Mesendoderm (in vitro differentiated cells): ENCODE results near the gene PRPSAP2.

Experiments
- DNase-seq: peaks from one replicate; pipeline ENCODE4 v3.0.0; 2013
- H2AK5ac ChIP-seq: 2 replicates; pipeline ENCODE4 v1.6.1; 2013; ENCODE audit warnings: low read length, inconsistent platforms
- H2BK120ac ChIP-seq: 2 replicates; pipeline ENCODE4 v1.6.1; 2013; ENCODE audit warnings: low read depth, mild to moderate bottlenecking, low read length, moderate library complexity, mixed read lengths
- H2BK15ac ChIP-seq: replicated peaks from 2 replicates; pipeline ENCODE4 v1.6.1; 2013; ENCODE audit warnings: low read depth, mild to moderate bottlenecking, moderate library complexity
- H2BK5ac ChIP-seq: 2 replicates; pipeline ENCODE4 v1.6.1; 2013; ENCODE audit warnings: low read length, inconsistent platforms
- H3K18ac ChIP-seq: 2 replicates; pipeline ENCODE4 v1.6.1; 2013; ENCODE audit warnings: mild to moderate bottlenecking, low read length, mixed read lengths
- H3K23ac ChIP-seq: one replicate; pipeline ENCODE4 v1.6.1; 2013; ENCODE audit warnings: low read length
- H3K27ac ChIP-seq: 2 replicates; pipeline ENCODE4 v1.5.1; 2013; ENCODE audit warnings: low read depth, mild to moderate bottlenecking, inconsistent platforms, low read length, moderate library complexity
- H3K27me3 ChIP-seq: 2 replicates; pipeline ENCODE4 v1.6.1; 2013; ENCODE audit warnings: low read length, control low read depth, mild to moderate bottlenecking, inconsistent platforms; ENCODE audit not compliant: insufficient read depth, poor library complexity
- H3K36me3 ChIP-seq: 2 replicates; pipeline ENCODE4 v1.6.1; 2013; ENCODE audit warnings: low read length, inconsistent platforms; ENCODE audit not compliant: control insufficient read depth, insufficient read depth
- H3K4ac ChIP-seq: one replicate; pipeline ENCODE4 v1.6.1; 2013; ENCODE audit warnings: low read depth, mild to moderate bottlenecking, low read length, moderate library complexity
- H3K4me1 ChIP-seq: 2 replicates; pipeline ENCODE4 v1.6.1; 2013; ENCODE audit warnings: low read depth, low read length, inconsistent platforms; ENCODE audit not compliant: control insufficient read depth
- H3K4me2 ChIP-seq: 2 replicates; pipeline ENCODE4 v1.6.1; 2013; ENCODE audit warnings: low read length
- H3K4me3 ChIP-seq: 2 replicates; pipeline ENCODE4 v1.5.1; 2013; ENCODE audit warnings: mild to moderate bottlenecking, low read length
- H3K56ac ChIP-seq: one replicate; pipeline ENCODE4 v1.6.1; 2013; ENCODE audit warnings: low read length
- H3K79me1 ChIP-seq: 2 replicates; pipeline ENCODE4 v1.6.1; 2013; ENCODE audit warnings: low read length, inconsistent platforms
- H3K79me2 ChIP-seq: 2 replicates; pipeline ENCODE4 v1.6.1; 2013; ENCODE audit warnings: mild to moderate bottlenecking, low read length; ENCODE audit not compliant: control insufficient read depth, insufficient read depth
- H3K9ac ChIP-seq: 2 replicates; pipeline ENCODE4 v1.6.1; 2013; ENCODE audit warnings: low read length, inconsistent platforms
- H4K5ac ChIP-seq: one replicate; pipeline ENCODE4 v1.6.1; 2013; ENCODE audit warnings: low read length
- H4K8ac ChIP-seq: one replicate; pipeline ENCODE4 v1.6.1; 2013; ENCODE audit warnings: low read depth, mild to moderate bottlenecking, control low read depth, low read length, moderate library complexity
- WGBS: extraction: QIAGEN DNeasy Blood & Tissue Kit; methylation state at CpG from one replicate; pipeline ENCODE4 v1.1.7; 2013; ENCODE audit warnings: low lambda C conversion rate, missing lambda C conversion rate; ENCODE audit not compliant: insufficient coverage; ENCODE audit errors: extremely low coverage; 5-methylcytosine and 5-hydroxymethylcytosine counted together

Gene PRPSAP2

GRCh38 chr17:18916816-18917500 lies 59.0 kb downstream of the PRPSAP2 start:
- H4K5ac ChIP-seq: no peak overlapping the region
- no peak for DNase-seq
- H2BK120ac ChIP-seq: no peak overlapping the region
- no peak overlapping the region for H3K18ac ChIP-seq
- no peaks in the 10 kb centered on the region for H3K4me1 ChIP-seq
- no peak overlapping the region for H3K9ac ChIP-seq
- no peak overlapping the region for H2BK15ac ChIP-seq
- no peak overlapping the region for H3K4me3 ChIP-seq
- no peak overlapping the region for H3K27ac ChIP-seq
- H4K8ac ChIP-seq: no peak overlapping the region
- no peak overlapping the region for H3K4ac ChIP-seq
- no peak overlapping the region for H3K23ac ChIP-seq
- no peaks in the 10 kb centered on the region for H3K79me2 ChIP-seq
- H3K4me2 ChIP-seq: no peak overlapping the region
- peaks cover 8% of the 10 kb centered on the region for H3K36me3 ChIP-seq
- no peak overlapping the region for H2BK5ac ChIP-seq
- H3K27me3 ChIP-seq: no peaks in the 10 kb centered on the region
- peaks cover 2% of the 10 kb centered on the region for H3K79me1 ChIP-seq
- no peak overlapping the region for H3K56ac ChIP-seq
- WGBS: no CpG with 5 or more reads among the region's 5 CpGs
- no peak overlapping the region for H2AK5ac ChIP-seq

GRCh38 chr17:18917506-18918032 lies 59.6 kb downstream of the PRPSAP2 start:
- DNase-seq: no peak
- Histone ChIP-seq H3K36me3 (peaks cover 8% of the 10 kb centered on the region), H3K56ac (no peak overlapping the region), H3K9ac (no peak overlapping the region), H4K8ac (no peak overlapping the region), H3K23ac (no peak overlapping the region), H3K4ac (no peak overlapping the region), H3K79me1 (peaks cover 2% of the 10 kb centered on the region), H3K27ac (no peak overlapping the region), H3K4me3 (no peak overlapping the region), H3K79me2 (no peaks in the 10 kb centered on the region), H2BK5ac (no peak overlapping the region), H3K27me3 (no peaks in the 10 kb centered on the region), H3K18ac (no peak overlapping the region), H2BK120ac (no peak overlapping the region), H4K5ac (no peak overlapping the region), H2BK15ac (no peak overlapping the region), H3K4me2 (no peak overlapping the region), H3K4me1 (no peaks in the 10 kb centered on the region), H2AK5ac (no peak overlapping the region)
- no CpG with 5 or more reads among the region's 11 CpGs for WGBS

- Histone ChIP-seq H2BK15ac (no peak overlapping the region), H4K5ac (no peak overlapping the region), H3K27ac (no peak overlapping the region), H3K56ac (no peak overlapping the region), H2AK5ac (no peak overlapping the region), H3K4me3 (no peak overlapping the region), H3K4me2 (no peak overlapping the region), H3K79me1 (peaks cover 2% of the 10 kb centered on the region), H3K18ac (no peak overlapping the region), H4K8ac (no peak overlapping the region), H3K23ac (no peak overlapping the region), H2BK120ac (no peak overlapping the region), H3K4ac (no peak overlapping the region), H3K9ac (no peak overlapping the region), H2BK5ac (no peak overlapping the region), H3K4me1 (no peaks in the 10 kb centered on the region), H3K27me3 (no peaks in the 10 kb centered on the region), H3K36me3 (peaks cover 8% of the 10 kb centered on the region), H3K79me2 (no peaks in the 10 kb centered on the region)
- no CpG with 5 or more reads among the region's 6 CpGs for WGBS
- no peak for DNase-seq
Measured at GRCh38 chr17:18919963-18920362, 62.0 kb downstream of the PRPSAP2 start.

GRCh38 chr17:18920911-18921441 lies 63.0 kb downstream of the PRPSAP2 start:
- Histone ChIP-seq H3K4me1 (no peaks in the 10 kb centered on the region), H2BK120ac (no peak overlapping the region), H3K18ac (no peak overlapping the region), H3K4me3 (no peak overlapping the region), H3K56ac (no peak overlapping the region), H3K79me2 (no peaks in the 10 kb centered on the region), H4K8ac (no peak overlapping the region), H3K27me3 (no peaks in the 10 kb centered on the region), H3K27ac (no peak overlapping the region), H3K36me3 (peaks cover 6% of the 10 kb centered on the region), H3K4me2 (no peak overlapping the region), H3K79me1 (peaks cover 2% of the 10 kb centered on the region), H3K4ac (no peak overlapping the region), H3K9ac (no peak overlapping the region), H4K5ac (no peak overlapping the region), H2BK5ac (no peak overlapping the region), H2AK5ac (no peak overlapping the region), H3K23ac (no peak overlapping the region), H2BK15ac (no peak overlapping the region)
- DNase-seq: no peak
- no CpG with 5 or more reads among the region's 6 CpGs for WGBS

- no CpG with 5 or more reads among the region's 2 CpGs for WGBS
- no peak overlapping the region for H3K18ac ChIP-seq
- no peak overlapping the region for H4K5ac ChIP-seq
- no peak overlapping the region for H3K4me3 ChIP-seq
- H4K8ac ChIP-seq: no peak overlapping the region
- H3K23ac ChIP-seq: no peak overlapping the region
- no peak overlapping the region for H2BK120ac ChIP-seq
- H3K4ac ChIP-seq: no peak overlapping the region
- DNase-seq: no peak
- H3K27me3 ChIP-seq: no peaks in the 10 kb centered on the region
- H2BK5ac ChIP-seq: no peak overlapping the region
- H2AK5ac ChIP-seq: no peak overlapping the region
- H2BK15ac ChIP-seq: no peak overlapping the region
- H3K79me2 ChIP-seq: no peaks in the 10 kb centered on the region
- H3K36me3 ChIP-seq: peaks cover 6% of the 10 kb centered on the region
- no peaks in the 10 kb centered on the region for H3K4me1 ChIP-seq
- H3K56ac ChIP-seq: no peak overlapping the region
- H3K4me2 ChIP-seq: no peak overlapping the region
- H3K79me1 ChIP-seq: peaks cover 2% of the 10 kb centered on the region
- H3K9ac ChIP-seq: no peak overlapping the region
- H3K27ac ChIP-seq: no peak overlapping the region
Measured at GRCh38 chr17:18921485-18921884, 63.6 kb downstream of the PRPSAP2 start.
